IMR-90 (cell line): ENCODE results near the gene PIK3CA. TPM values are rescaled to one million over a fixed set of nuclear protein-coding genes. Genes with fewer than 3 reads are reported as not detected.

Experiments
- ATAC-seq: fragments of 200-7000 bp; cut with Tn5 transposase; 2 replicates; pipeline ENCODE4 v1.9.1; 2020; ENCODE audit warnings: low read depth, mild to moderate bottlenecking, moderate library complexity
- BruUV-seq: library from RNA; stranded (reverse); fragments of 400-500 nt; replicated peaks from 2 replicates; lab custom pipeline; 2021; lab: Mats Ljungman, UMichigan
- CTCF ChIA-PET: fragments of 300-600 bp; formaldehyde crosslinking; extraction: SDS; loops from one replicate; lab custom pipeline; 2021; ENCODE audit warnings: antibody characterized with exemption; lab: Yijun Ruan, JAX
- POLR2A ChIA-PET: fragments of 300-600 bp; sonication (Branson Sonifier 250); formaldehyde crosslinking; loops from one replicate; lab custom pipeline; 2022; ENCODE audit warnings: antibody characterized with exemption; ENCODE audit not compliant: unreplicated experiment; lab: Charles Lee
- DNase-seq: peaks from one replicate; pipeline ENCODE4 v3.0.0; 2013
- H2AFZ ChIP-seq: replicated peaks from 2 replicates; pipeline ENCODE3; 2013; ENCODE audit warnings: low read length, mild to moderate bottlenecking; ENCODE audit not compliant: poor library complexity
- H2AK5ac ChIP-seq: 2 replicates; pipeline ENCODE4 v1.6.1; 2013; ENCODE audit warnings: low read depth, low read length, inconsistent platforms
- H2AK9ac ChIP-seq: replicated peaks from 2 replicates; pipeline ENCODE3; 2013; ENCODE audit warnings: mild to moderate bottlenecking, low read depth, low read length, moderate library complexity; ENCODE audit not compliant: poor library complexity
- H2BK120ac ChIP-seq: 2 replicates; pipeline ENCODE4 v1.6.1; 2013; ENCODE audit warnings: low read depth, low read length, inconsistent platforms
- H2BK15ac ChIP-seq: 3 replicates; pipeline ENCODE4 v1.6.1; 2013; ENCODE audit warnings: low read depth, low read length, inconsistent platforms
- H2BK20ac ChIP-seq: 2 replicates; pipeline ENCODE4 v1.6.1; 2013; ENCODE audit warnings: low read depth, mild to moderate bottlenecking, inconsistent platforms, low read length, moderate library complexity
- H2BK5ac ChIP-seq: 2 replicates; pipeline ENCODE4 v1.6.1; 2013; ENCODE audit warnings: mild to moderate bottlenecking, low read depth, low read length, inconsistent platforms; ENCODE audit not compliant: poor library complexity, severe bottlenecking
- H3K14ac ChIP-seq: replicated peaks from 2 replicates; pipeline ENCODE4 v1.6.1; 2013; ENCODE audit warnings: low read depth, low read length, inconsistent platforms
- H3K18ac ChIP-seq: 2 replicates; pipeline ENCODE4 v1.6.1; 2013; ENCODE audit warnings: low read depth, low read length, control low read depth
- H3K23ac ChIP-seq: 2 replicates; pipeline ENCODE4 v1.6.1; 2013; ENCODE audit warnings: low read depth, low read length, inconsistent platforms
- H3K27ac ChIP-seq: 2 replicates; pipeline ENCODE4 v1.5.1; 2013; ENCODE audit warnings: mild to moderate bottlenecking, control low read depth, low read length; ENCODE audit not compliant: insufficient read depth
- H3K27me3 ChIP-seq: 2 replicates; pipeline ENCODE4 v1.6.1; 2013; ENCODE audit warnings: low read length; ENCODE audit not compliant: control insufficient read depth, insufficient read depth
- H3K36me3 ChIP-seq: 2 replicates; pipeline ENCODE4 v1.6.1; 2013; ENCODE audit warnings: low read length, mixed read lengths; ENCODE audit not compliant: control insufficient read depth, insufficient read depth
- H3K4ac ChIP-seq: 2 replicates; pipeline ENCODE4 v1.6.1; 2013; ENCODE audit warnings: low read depth, low read length, inconsistent platforms
- H3K4me1 ChIP-seq: 2 replicates; pipeline ENCODE4 v1.6.1; 2013; ENCODE audit warnings: low read length, mixed read lengths; ENCODE audit not compliant: control insufficient read depth, insufficient read depth
- H3K4me2 ChIP-seq: 2 replicates; pipeline ENCODE4 v1.6.1; 2013; ENCODE audit warnings: low read depth, mild to moderate bottlenecking, control low read depth, low read length, moderate library complexity
- H3K4me3 ChIP-seq: 2 replicates; pipeline ENCODE4 v1.5.1; 2013; ENCODE audit warnings: low read depth, mild to moderate bottlenecking, control low read depth, low read length, moderate library complexity; ENCODE audit not compliant: insufficient read depth
- H3K56ac ChIP-seq: 2 replicates; pipeline ENCODE4 v1.6.1; 2013; ENCODE audit warnings: low read length, inconsistent platforms; ENCODE audit not compliant: insufficient read depth; ENCODE audit errors: extremely low read depth
- H3K79me1 ChIP-seq, 2 experiments: 2 replicates each; pipeline ENCODE4 v1.6.1; 2013; ENCODE audit warnings: low read length in 2 of 2, inconsistent platforms in 1 of 2, low read depth in 1 of 2
- H3K9ac ChIP-seq: 2 replicates; pipeline ENCODE4 v1.6.1; 2013; ENCODE audit warnings: low read depth, low read length, control low read depth
- H3K9me1 ChIP-seq: 2 replicates; pipeline ENCODE4 v1.6.1; 2013; ENCODE audit warnings: low read length, inconsistent platforms; ENCODE audit not compliant: insufficient read depth
- H3K9me3 ChIP-seq: 2 replicates; pipeline ENCODE4 v1.6.1; 2013; ENCODE audit warnings: low read length; ENCODE audit not compliant: control insufficient read depth, insufficient read depth
- H4K20me1 ChIP-seq: 2 replicates; pipeline ENCODE4 v1.6.1; 2013; ENCODE audit warnings: low read length, inconsistent platforms; ENCODE audit not compliant: insufficient read depth
- H4K5ac ChIP-seq: 2 replicates; pipeline ENCODE4 v1.6.1; 2013; ENCODE audit warnings: mild to moderate bottlenecking, low read depth, low read length, control low read depth
- H4K8ac ChIP-seq, 2 experiments: 2 replicates each; pipeline ENCODE4 v1.6.1; 2013; ENCODE audit warnings: low read depth in 2 of 2, low read length in 2 of 2, control low read depth in 1 of 2, inconsistent platforms in 1 of 2
- H4K91ac ChIP-seq: 2 replicates; pipeline ENCODE4 v1.6.1; 2013; ENCODE audit warnings: low read depth, low read length, inconsistent platforms; ENCODE audit not compliant: insufficient read depth
- CTCF ChIP-seq: conservative IDR thresholded peaks from 2 replicates; pipeline ENCODE4 v1.5.1; 2012; ENCODE audit warnings: mild to moderate bottlenecking, low read depth, low read length, improper control_type of control experiment
- ELK1 ChIP-seq: fragments of 150-350 bp; IDR thresholded peaks from 2 replicates; pipeline ENCODE4 v1.6.1; 2016; ENCODE audit warnings: low read depth, mild to moderate bottlenecking, low read length, moderate library complexity, borderline replicate concordance
- FOS ChIP-seq: fragments of 150-350 bp; IDR thresholded peaks from 2 replicates; pipeline ENCODE4 v1.6.1; 2016; ENCODE audit warnings: low read depth, low read length
- MAZ ChIP-seq: IDR thresholded peaks from 2 replicates; pipeline ENCODE4 v1.6.1; 2012; ENCODE audit warnings: low read depth, mild to moderate bottlenecking, low read length, improper control_type of control experiment, moderate library complexity, borderline replicate concordance
- NFE2L2 ChIP-seq: fragments of 150-350 bp; IDR thresholded peaks from 2 replicates; pipeline ENCODE4 v1.6.1; 2016; ENCODE audit warnings: low read depth, mild to moderate bottlenecking, low read length
- RFX5 ChIP-seq: IDR thresholded peaks from 2 replicates; pipeline ENCODE4 v1.8.0; 2012; ENCODE audit warnings: low read depth, mild to moderate bottlenecking, low read length, moderate library complexity
- WGBS, 2 experiments: methylation state at CpG; one replicate each; pipeline versions ENCODE4 v1.1.5 to v1.1.7; 2013; ENCODE audit warnings: missing lambda C conversion rate in 2 of 2; ENCODE audit not compliant: insufficient read length in 1 of 2; ENCODE audit errors: extremely low coverage in 2 of 2; 5-methylcytosine and 5-hydroxymethylcytosine counted together
- dilution Hi-C: fragments of 300-500 bp; cut with HindIII; formaldehyde crosslinking; loops from one replicate; pipeline ENCODE4 v1.14.3; 2018; ENCODE audit warnings: low sequenced_read_pairs; ENCODE audit not compliant: unreplicated experiment
- in situ Hi-C: fragments of 300-500 bp; cut with MboI; formaldehyde crosslinking; loops from 3 replicates; pipeline ENCODE4 v1.14.3; 2019; ENCODE audit warnings: low sequenced_read_pairs, inconsistent platforms, mixed read lengths
- intact Hi-C: fragments of 100-400 bp; cut with micrococcal nuclease; formaldehyde crosslinking; loops from 2 replicates; pipeline ENCODE4 v1.10.0; 2022
- polyA plus RNA-seq, 3 experiments: library from polyadenylated mRNA; depleted of rRNA; stranded (reverse); fragments of >200 nt; gene quantifications; 2 replicates each; pipeline ENCODE4 v1.2.3, GENCODE V29; 2012; ENCODE audit warnings: low replicate concordance in 1 of 3
- total RNA-seq: library from RNA; depleted of rRNA; stranded (reverse); fragments of >200 nt; gene quantifications from 2 replicates; pipeline ENCODE4 v1.2.3, GENCODE V29; 2012

PIK3CA gene
- total and polyA plus RNA-seq, 2 of the 4 experiments (the other 2 are of a cell fraction): 5.7 to 22.4 TPM

GRCh38 chr3:179179256-179179655 lies 31.1 kb downstream of the PIK3CA start:
- H3K14ac ChIP-seq: no peak overlapping the region
- H3K9me1 ChIP-seq: peaks cover 7% of the 10 kb centered on the region
- POLR2A ChIA-PET: no interaction called here
- H2AK5ac ChIP-seq: no peak overlapping the region
- no peak overlapping the region for H4K8ac ChIP-seq
- no peak overlapping the region for H2BK20ac ChIP-seq
- no peak overlapping the region for H3K4me3 ChIP-seq
- H2BK120ac ChIP-seq: no peak overlapping the region
- no peak overlapping the region for H2BK15ac ChIP-seq
- no peak overlapping the region for H3K4me2 ChIP-seq
- DNase-seq (no peak), ATAC-seq (no peak)
- dilution Hi-C loops: no loop called here
- H3K79me1 ChIP-seq: peaks cover 22 to 48% of the 10 kb centered on the region in 2 experiments
- H3K27ac ChIP-seq: no peak overlapping the region
- no peaks in the 10 kb centered on the region for H3K9me3 ChIP-seq
- H3K18ac ChIP-seq: no peak overlapping the region
- H4K20me1 ChIP-seq: peaks cover 27% of the 10 kb centered on the region; the same call in 1 of the 2 replicates
- peaks cover 8% of the 10 kb centered on the region for H3K4me1 ChIP-seq
- no peaks in the 10 kb centered on the region for H3K27me3 ChIP-seq
- BruUV-seq: no TSS peak
- H2AK9ac ChIP-seq: no peak overlapping the region
- CTCF ChIA-PET: no interaction called here
- WGBS, 2 experiments: no CpG with 5 or more reads among the region's 2 CpGs
- H3K4ac ChIP-seq: no peak overlapping the region
- no peak overlapping the region for H4K91ac ChIP-seq
- TF ChIP-seq MAZ (no peak), CTCF (no peak), FOS (no peak), RFX5 (no peak), ELK1 (no peak), NFE2L2 (no peak)
- no peak overlapping the region for H2BK5ac ChIP-seq
- no peaks in the 10 kb centered on the region for H3K36me3 ChIP-seq
- H2AFZ ChIP-seq: no peak overlapping the region
- in situ Hi-C loops: no loop called here
- H3K56ac ChIP-seq: no peak overlapping the region
- H4K5ac ChIP-seq: no peak overlapping the region
- no peak overlapping the region for H3K9ac ChIP-seq
- H3K23ac ChIP-seq: no peak overlapping the region
- intact Hi-C loops: no loop called here
